ENCODE measurements around the gene CHCHD3. TPM values are rescaled to one million over a fixed set of nuclear protein-coding genes. Genes with fewer than 3 reads are reported as not detected.

CHCHD3 gene
- total and polyA plus RNA-seq, 2 of the 4 experiments (the other 2 are of a cell fraction) = 56.9 to 141 TPM

DNA sequence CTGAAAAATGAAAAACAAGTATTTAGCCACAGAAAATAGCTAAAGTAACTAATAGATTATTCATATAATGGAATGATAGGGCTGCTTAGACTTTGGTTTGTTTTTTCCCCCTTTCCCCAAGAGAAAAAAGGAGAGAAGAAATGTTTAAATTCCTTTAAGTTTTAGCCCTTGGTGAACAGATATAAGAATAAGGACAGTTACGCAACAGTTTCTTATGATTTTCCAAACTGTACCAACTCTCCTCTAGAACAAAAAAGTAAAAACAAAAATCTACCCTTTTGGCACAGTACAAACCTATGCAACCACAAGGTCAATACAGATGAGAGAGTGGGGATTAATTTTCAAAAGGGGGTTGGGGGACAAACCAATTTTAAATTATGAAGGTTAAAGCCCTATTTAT, 227.7 kb downstream of the CHCHD3 start:
- dilution Hi-C loops (cut with HindIII; ENCODE audit: low sequenced_read_pairs, unreplicated experiment) = no loop called here
- Histone ChIP-seq H3K9ac (ENCODE audit: low read depth, low read length) (no peak overlapping the region), H2BK120ac (ENCODE audit: low read depth, low read length) (no peak overlapping the region), H3K4me3 (ENCODE audit: insufficient read depth, low read depth, low read length) (no peak overlapping the region), H3K27me3 (ENCODE audit: control insufficient read depth, insufficient read depth, low read length) (no peaks in the 10 kb centered on the region), H2AK9ac (replicated peaks; ENCODE audit: low read depth, low read length, poor library complexity) (no peak overlapping the region), H4K8ac (ENCODE audit: low read depth in 2 of 2, low read length in 2 of 2) (no peak overlapping the region), H3K79me1 (ENCODE audit: low read depth in 1 of 2, low read length in 2 of 2) (no peaks in the 10 kb centered on the region; a peak in 1 of 4 replicates), H4K20me1 (ENCODE audit: insufficient read depth, low read length) (no peaks in the 10 kb centered on the region), H3K56ac (ENCODE audit: extremely low read depth, insufficient read depth, low read length) (no peak overlapping the region), H2AK5ac (ENCODE audit: low read depth, low read length) (no peak overlapping the region), H3K36me3 (ENCODE audit: control insufficient read depth, insufficient read depth, low read length) (0 out of 2 replicates have a peak, but pooled peaks cover 1% of the 10 kb centered on the region), H2BK5ac (ENCODE audit: low read depth, low read length, poor library complexity, severe bottlenecking) (no peak overlapping the region), H3K9me3 (ENCODE audit: control insufficient read depth, insufficient read depth, low read length) (no peaks in the 10 kb centered on the region), H3K4ac (ENCODE audit: low read depth, low read length) (no peak overlapping the region), H3K9me1 (ENCODE audit: insufficient read depth, low read length) (0 out of 2 replicates have a peak, but pooled peaks cover 3% of the 10 kb centered on the region), H3K14ac (replicated peaks; ENCODE audit: low read depth, low read length) (no peak overlapping the region), H2BK15ac (ENCODE audit: low read depth, low read length) (no peak overlapping the region), H3K4me2 (ENCODE audit: low read depth, low read length) (no peak overlapping the region), H3K23ac (ENCODE audit: low read depth, low read length) (no peak overlapping the region), H4K5ac (ENCODE audit: low read depth, low read length) (no peak overlapping the region), H3K27ac (ENCODE audit: insufficient read depth, low read length) (no peak overlapping the region), H2AFZ (replicated peaks; ENCODE audit: low read length, poor library complexity) (no peak overlapping the region), H3K4me1 (ENCODE audit: control insufficient read depth, insufficient read depth, low read length) (no peaks in the 10 kb centered on the region), H4K91ac (ENCODE audit: insufficient read depth, low read depth, low read length) (no peak overlapping the region), H3K18ac (ENCODE audit: low read depth, low read length) (no peak overlapping the region), H2BK20ac (ENCODE audit: low read depth, low read length) (no peak overlapping the region)
- no TSS peak for BruUV-seq (replicated peaks)
- ChIA-PET CTCF (no interaction called here), POLR2A (ENCODE audit: unreplicated experiment) (no interaction called here)
- in situ Hi-C loops (cut with MboI; ENCODE audit: low sequenced_read_pairs) = no loop called here
- intact Hi-C loops (cut with micrococcal nuclease) = no loop called here
- no CpG with 5 or more reads among the region's 1 CpG for WGBS, 2 experiments (ENCODE audit: extremely low coverage in 2 of 2, insufficient read length in 1 of 2)
- TF ChIP-seq CHD1 (IDR thresholded peaks at IDR 0.05; ENCODE audit: low read depth, low read length) (no peak), CEBPB (IDR thresholded peaks at IDR 0.05; ENCODE audit: low read depth, low read length) (peak; percentile 89)
- DNase-seq (no peak), ATAC-seq (ENCODE audit: low read depth) (no peak; the same call in 1 of the 2 replicates)
